ENCODE data around the gene SLC39A11. TPM values are rescaled to one million over a fixed set of nuclear protein-coding genes. Genes with fewer than 3 reads are reported as not detected.

SLC39A11 gene
- total RNA-seq, 1 donor from 2014 or later = 22.0 TPM

- peak; percentile 35 for DNase-seq
Measured at GRCh38 chr17:73042809-73043685, 49.4 kb downstream of the SLC39A11 start.

- DNase-seq = no peak
Measured at GRCh38 chr17:73042225-73042624, 50.3 kb downstream of the SLC39A11 start.

GRCh38 chr17:73039282-73039681 is 53.2 kb downstream of the SLC39A11 start:
- no peak for DNase-seq

- no peak for DNase-seq
Measured at GRCh38 chr17:73031472-73031871, 61.0 kb downstream of the SLC39A11 start.

- no peak for DNase-seq
Measured at GRCh38 chr17:73030995-73031394, 61.5 kb downstream of the SLC39A11 start.

GRCh38 chr17:73030501-73030921 is 62.0 kb downstream of the SLC39A11 start:
- DNase-seq = peak; percentile 15

- DNase-seq = no peak
Measured at GRCh38 chr17:73029991-73030390, 62.5 kb downstream of the SLC39A11 start.

GRCh38 chr17:73029021-73029420 is 63.5 kb downstream of the SLC39A11 start:
- DNase-seq = no peak

- DNase-seq = no peak
Measured at GRCh38 chr17:73028299-73028755, 64.2 kb downstream of the SLC39A11 start.

GRCh38 chr17:73027130-73027741 is 65.3 kb downstream of the SLC39A11 start:
- peak; percentile 82 for DNase-seq

GRCh38 chr17:73025041-73025560 is 67.4 kb downstream of the SLC39A11 start:
- DNase-seq = peak; percentile 43

- no peak for DNase-seq
Measured at GRCh38 chr17:73023759-73024158, 68.7 kb downstream of the SLC39A11 start.

GRCh38 chr17:73022694-73023093 is 69.8 kb downstream of the SLC39A11 start:
- DNase-seq = no peak

GRCh38 chr17:73021771-73022170 is 70.7 kb downstream of the SLC39A11 start:
- no peak for DNase-seq

- DNase-seq = no peak
Measured at GRCh38 chr17:73020110-73020509, 72.4 kb downstream of the SLC39A11 start.

- DNase-seq = no peak
Measured at GRCh38 chr17:73018599-73018998, 73.9 kb downstream of the SLC39A11 start.

GRCh38 chr17:73017658-73018057 is 74.8 kb downstream of the SLC39A11 start:
- DNase-seq = no peak

GRCh38 chr17:73015722-73016276 is 76.7 kb downstream of the SLC39A11 start:
- no peak for DNase-seq

GRCh38 chr17:73013816-73014663 is 78.4 kb downstream of the SLC39A11 start:
- no peak for DNase-seq

GRCh38 chr17:73013301-73013700 is 79.2 kb downstream of the SLC39A11 start:
- DNase-seq = no peak

- no peak for DNase-seq
Measured at GRCh38 chr17:73011016-73011486, 81.4 kb downstream of the SLC39A11 start.

GRCh38 chr17:73010414-73010813 is 82.1 kb downstream of the SLC39A11 start:
- no peak for DNase-seq

All from skin of body (tissue), 2 donors.